GM23338 (cell line): ENCODE results near the gene PSMB3. TPM values are rescaled to one million over a fixed set of nuclear protein-coding genes. Genes with fewer than 3 reads are reported as not detected.
A peak's percentile ranks its signal among the peaks of the same experiment; 100 is the strongest.

ENCODE experiments used
- ATAC-seq: fragments of 200-7000 bp; cut with Tn5 transposase; 3 replicates; pipeline ENCODE4 v1.9.1; 2020
- DNase-seq: peaks from one replicate; pipeline ENCODE4 v3.0.0-alpha.2; 2015; ENCODE audit warnings: low spot score
- H2AFZ ChIP-seq: fragments of 200-600 bp; sonication (generic); 2 replicates; pipeline ENCODE4 v1.8.0; 2016; ENCODE audit warnings: antibody characterized with exemption, mild to moderate bottlenecking, moderate library complexity
- H3F3A ChIP-seq: fragments of 200-600 bp; sonication (generic); replicated peaks from 2 replicates; pipeline ENCODE4 v1.8.0; 2017; ENCODE audit warnings: antibody characterized with exemption, mixed run types, low read depth
- H3K27ac ChIP-seq: fragments of 200-600 bp; sonication (generic); 2 replicates; pipeline ENCODE4 v1.6.1; 2016; ENCODE audit warnings: low read depth
- H3K27me3 ChIP-seq: fragments of 200-600 bp; sonication (generic); 2 replicates; pipeline ENCODE4 v1.8.0; 2016; ENCODE audit warnings: mild to moderate bottlenecking, mixed run types, moderate library complexity; ENCODE audit not compliant: insufficient read depth
- H3K36me3 ChIP-seq: fragments of 200-600 bp; sonication (generic); 2 replicates; pipeline ENCODE4 v1.8.0; 2016; ENCODE audit warnings: mild to moderate bottlenecking; ENCODE audit not compliant: insufficient read depth
- H3K4me1 ChIP-seq: fragments of 200-600 bp; sonication (generic); 2 replicates; pipeline ENCODE4 v1.8.0; 2016; ENCODE audit warnings: mild to moderate bottlenecking, moderate library complexity; ENCODE audit not compliant: insufficient read depth
- H3K4me2 ChIP-seq: fragments of 200-600 bp; sonication (generic); 2 replicates; pipeline ENCODE4 v1.7.1; 2017; ENCODE audit warnings: mixed run types
- H3K4me3 ChIP-seq: fragments of 200-600 bp; sonication (generic); 2 replicates; pipeline ENCODE4 v1.6.1; 2016; ENCODE audit warnings: mixed run types
- H3K79me2 ChIP-seq: fragments of 200-600 bp; sonication (generic); replicated peaks from 2 replicates; pipeline ENCODE4 v1.8.0; 2017; ENCODE audit warnings: mild to moderate bottlenecking; ENCODE audit not compliant: insufficient read depth
- H3K9me2 ChIP-seq: fragments of 200-600 bp; sonication (generic); 2 replicates; pipeline ENCODE4 v1.8.0; 2017; ENCODE audit not compliant: insufficient read depth
- H4K20me1 ChIP-seq: fragments of 200-600 bp; sonication (generic); replicated peaks from 2 replicates; pipeline ENCODE4 v1.8.0; 2017; ENCODE audit warnings: mild to moderate bottlenecking; ENCODE audit not compliant: insufficient read depth
- H3K27ac Mint-ChIP-seq: 2 replicates; pipeline ENCODE4 v1.8.0; 2020; ENCODE audit warnings: inconsistent platforms, mild to moderate bottlenecking, moderate library complexity, mixed read lengths
- H3K27me3 Mint-ChIP-seq: 3 replicates; pipeline ENCODE4 v1.8.0; 2022; ENCODE audit warnings: low read depth, mild to moderate bottlenecking, moderate library complexity, mixed read lengths, inconsistent platforms; ENCODE audit not compliant: insufficient read depth, poor library complexity
- H3K36me3 Mint-ChIP-seq: 3 replicates; pipeline ENCODE4 v1.8.0; 2021; ENCODE audit warnings: low read depth, mild to moderate bottlenecking, inconsistent platforms, moderate library complexity, mixed read lengths
- H3K4me1 Mint-ChIP-seq: 3 replicates; pipeline ENCODE4 v1.8.0; 2020; ENCODE audit warnings: mild to moderate bottlenecking, inconsistent platforms, mixed read lengths
- H3K4me3 Mint-ChIP-seq: 3 replicates; pipeline ENCODE4 v1.8.0; 2021; ENCODE audit warnings: moderate library complexity, mild to moderate bottlenecking, inconsistent platforms, mixed read lengths
- H3K9me3 Mint-ChIP-seq: 3 replicates; pipeline ENCODE4 v1.8.0; 2020; ENCODE audit warnings: moderate library complexity, mild to moderate bottlenecking, inconsistent platforms, mixed read lengths
- EZH2 ChIP-seq: fragments of 200-600 bp; sonication (generic); IDR thresholded peaks from one replicate; pipeline ENCODE4 v1.8.0; 2017; ENCODE audit warnings: antibody characterized with exemption, mild to moderate bottlenecking, low read depth; ENCODE audit not compliant: unreplicated experiment
- JUNB ChIP-seq: IDR thresholded peaks from one replicate; pipeline ENCODE4 v1.6.1; 2016; ENCODE audit warnings: antibody characterized with exemption; ENCODE audit not compliant: unreplicated experiment
- NANOG ChIP-seq: IDR thresholded peaks from 2 replicates; pipeline ENCODE4 v1.6.1; 2016; ENCODE audit warnings: antibody characterized with exemption, borderline replicate concordance
- POLR2AphosphoS5 ChIP-seq: IDR thresholded peaks from 2 replicates; pipeline ENCODE4 v1.6.1; 2016; ENCODE audit warnings: antibody characterized with exemption, low read depth
- REST ChIP-seq: IDR thresholded peaks from one replicate; pipeline ENCODE4 v1.6.1; 2018; ENCODE audit warnings: antibody characterized with exemption; ENCODE audit not compliant: unreplicated experiment
- STAT1 ChIP-seq: IDR thresholded peaks from one replicate; pipeline ENCODE4 v1.6.1; 2016; ENCODE audit warnings: antibody characterized with exemption; ENCODE audit not compliant: unreplicated experiment
- ZNF114 ChIP-seq: fragments of 250-450 bp; sonication (Bioruptor Pico); IDR thresholded peaks from 2 replicates; pipeline ENCODE4 v1.5.0; 2020; ENCODE audit warnings: mild to moderate bottlenecking, moderate library complexity
- ZNF462 ChIP-seq: fragments of 250-450 bp; sonication (Bioruptor Pico); IDR thresholded peaks from 2 replicates; pipeline ENCODE4 v1.5.0; 2020; ENCODE audit warnings: mild to moderate bottlenecking, moderate library complexity
- polyA plus RNA-seq: library from polyadenylated mRNA; unstranded; fragments of >200 nt; fragmentation: Nextera tagmentation; extraction: Ambion mirVana; gene quantifications from 2 replicates; pipeline ENCODE4 v1.2.1, GENCODE V29; 2016
- total RNA-seq: library from RNA; depleted of rRNA; stranded (reverse); fragments of >200 nt; shearing (Covaris generic); gene quantifications from 2 replicates; pipeline ENCODE4 v1.2.3, GENCODE V29; 2014

The PSMB3 gene
- total and polyA plus RNA-seq, 2 experiments from 2014 or later, result 250 to 523 TPM

GRCh38 chr17:38727736-38728135 lies 24.8 kb upstream of the PSMB3 start:
- H3K4me3 Mint-ChIP-seq, result no peak overlapping the region; the same call in 2 of the 3 replicates

GRCh38 chr17:38728290-38728831 lies 24.2 kb upstream of the PSMB3 start:
- H3K4me3 Mint-ChIP-seq, result no peak overlapping the region; the same call in 2 of the 3 replicates
- Histone ChIP-seq H2AFZ (no peak overlapping the region), H3K4me1 (peaks cover 18% of the 10 kb centered on the region), H3K4me3 (no peak overlapping the region), H3K36me3 (no peaks in the 10 kb centered on the region), H3K9me2 (no peaks in the 10 kb centered on the region), H3K27me3 (peaks cover 22% of the 10 kb centered on the region), H3K27ac (no peak overlapping the region), H3K4me2 (no peak overlapping the region), H4K20me1 (no peaks in the 10 kb centered on the region; the same call in 1 of the 2 replicates), H3K79me2 (no peaks in the 10 kb centered on the region), H3F3A (peaks cover 3% of the 10 kb centered on the region; the same call in 1 of the 2 replicates)
- H3K36me3 Mint-ChIP-seq, result peaks cover 6% of the 10 kb centered on the region; the same call in 2 of the 3 replicates
- H3K27me3 Mint-ChIP-seq, result peaks cover 33% of the 10 kb centered on the region
- ATAC-seq (no peak), DNase-seq (no peak)
- H3K9me3 Mint-ChIP-seq, result no peaks in the 10 kb centered on the region
- no peak overlapping the region for H3K27ac Mint-ChIP-seq
- peaks cover 34% of the 10 kb centered on the region for H3K4me1 Mint-ChIP-seq
- TF ChIP-seq ZNF462 (CRISPR knock-in tag) (no peak), NANOG (no peak), POLR2AphosphoS5 (no peak), JUNB (no peak), ZNF114 (no peak), STAT1 (no peak)

More at GRCh38 chr17:38727736-38728135, 24.8 kb upstream of the PSMB3 start:
- H4K20me1 ChIP-seq, result no peaks in the 10 kb centered on the region
- ATAC-seq, result no peak
- H3K27ac ChIP-seq, result no peak overlapping the region
- peaks cover 18% of the 10 kb centered on the region for H3K4me1 ChIP-seq
- TF ChIP-seq EZH2, result peak; percentile 1
- TF ChIP-seq REST, result no peak
- no peak overlapping the region for H2AFZ ChIP-seq
- H3K27ac Mint-ChIP-seq, result no peak overlapping the region
- H3K4me3 ChIP-seq, result no peak overlapping the region
- H3K9me2 ChIP-seq, result no peaks in the 10 kb centered on the region
- no peak overlapping the region for H3K4me2 ChIP-seq
- H3K27me3 ChIP-seq, result peaks cover 22% of the 10 kb centered on the region
- H3K79me2 ChIP-seq, result no peaks in the 10 kb centered on the region
- H3F3A ChIP-seq, result peaks cover 3% of the 10 kb centered on the region; the same call in 1 of the 2 replicates
- no peaks in the 10 kb centered on the region for H3K9me3 Mint-ChIP-seq
- no peak for DNase-seq
- peaks cover 2% of the 10 kb centered on the region; the same call in 1 of the 3 replicates for H3K36me3 Mint-ChIP-seq
- H3K36me3 ChIP-seq, result no peaks in the 10 kb centered on the region
- peaks cover 35% of the 10 kb centered on the region for H3K27me3 Mint-ChIP-seq
- H3K4me1 Mint-ChIP-seq, result peaks cover 34% of the 10 kb centered on the region
